HepG2 (cell line): ENCODE measurements around the gene CHMP6. TPM values are rescaled to one million over a fixed set of nuclear protein-coding genes. Genes with fewer than 3 reads are reported as not detected.

Source experiments
- ETS1 ChIP-seq: sonication (generic); formaldehyde crosslinking; IDR thresholded peaks from 2 replicates; pipeline ENCODE4 v1.4.0; 2020; ENCODE audit warnings: missing genetic modification reagents
- ETV6 ChIP-seq: sonication (generic); formaldehyde crosslinking; conservative IDR thresholded peaks from 2 replicates; pipeline ENCODE4 v1.4.0; 2020; ENCODE audit warnings: missing genetic modification reagents
- GZF1 ChIP-seq: sonication (generic); formaldehyde crosslinking; IDR thresholded peaks from 2 replicates; pipeline ENCODE4 v1.5.1; 2020; ENCODE audit warnings: mild to moderate bottlenecking, missing genetic modification reagents
- HNF4A ChIP-seq: sonication (generic); formaldehyde crosslinking; IDR thresholded peaks from 2 replicates; pipeline ENCODE4 v1.4.0; 2020; ENCODE audit warnings: missing genetic modification reagents
- HNRNPL ChIP-seq: fragments of 200-400 bp; formaldehyde crosslinking; IDR thresholded peaks from 2 replicates; pipeline ENCODE4 v1.6.1; 2017; ENCODE audit warnings: mild to moderate bottlenecking, low read depth, low read length
- HOXA9 ChIP-seq: sonication (generic); formaldehyde crosslinking; IDR thresholded peaks from 2 replicates; pipeline ENCODE4 v1.8.1; 2022; ENCODE audit warnings: missing genetic modification reagents, mild to moderate bottlenecking, moderate library complexity, borderline replicate concordance
- IRF2 ChIP-seq: IDR thresholded peaks from 2 replicates; pipeline ENCODE4 v1.6.1; 2018; ENCODE audit warnings: missing genetic modification reagents, missing compliant biosample characterization
- KLF12 ChIP-seq: sonication (generic); formaldehyde crosslinking; IDR thresholded peaks from 2 replicates; pipeline ENCODE4 v1.4.0; 2020; ENCODE audit warnings: missing genetic modification reagents, borderline replicate concordance
- KLF16 ChIP-seq, 2 experiments: sonication (generic) in 1 of 2; formaldehyde crosslinking in 1 of 2; IDR thresholded peaks; 2 replicates each; pipeline versions ENCODE4 v1.6.1 to v1.8.0; 2016 to 2023; ENCODE audit warnings: missing genetic modification reagents in 2 of 2, missing compliant biosample characterization in 1 of 2
- KMT2A ChIP-seq: sonication (generic); formaldehyde crosslinking; IDR thresholded peaks from 2 replicates; pipeline ENCODE4 v1.4.0; 2020; ENCODE audit warnings: missing genetic modification reagents
- SNAI1 ChIP-seq: sonication (generic); formaldehyde crosslinking; IDR thresholded peaks from 2 replicates; pipeline ENCODE4 v1.5.0; 2020; ENCODE audit warnings: mild to moderate bottlenecking, missing genetic modification reagents, borderline replicate concordance
- TBX2 ChIP-seq: sonication (generic); formaldehyde crosslinking; IDR thresholded peaks from 2 replicates; pipeline ENCODE4 v1.5.0; 2020; ENCODE audit warnings: missing genetic modification reagents, mild to moderate bottlenecking, borderline replicate concordance
- THAP7 ChIP-seq: sonication (generic); formaldehyde crosslinking; IDR thresholded peaks from 2 replicates; pipeline ENCODE4 v1.8.1; 2023; ENCODE audit warnings: mild to moderate bottlenecking, missing genetic modification reagents
- TIGD3 ChIP-seq: sonication (generic); formaldehyde crosslinking; IDR thresholded peaks from 2 replicates; pipeline ENCODE4 v1.5.1; 2020; ENCODE audit warnings: mild to moderate bottlenecking, missing genetic modification reagents, borderline replicate concordance
- ZBTB37 ChIP-seq: sonication (generic); formaldehyde crosslinking; IDR thresholded peaks from 2 replicates; pipeline ENCODE4 v1.4.0; 2020; ENCODE audit warnings: mild to moderate bottlenecking, missing genetic modification reagents
- ZNF326 ChIP-seq: sonication (generic); formaldehyde crosslinking; IDR thresholded peaks from 2 replicates; pipeline ENCODE4 v1.4.0; 2020; ENCODE audit warnings: missing genetic modification reagents, borderline replicate concordance
- ZNF337 ChIP-seq: sonication (generic); formaldehyde crosslinking; IDR thresholded peaks from 2 replicates; pipeline ENCODE4 v1.5.1; 2020; ENCODE audit warnings: missing genetic modification reagents, low read depth, mild to moderate bottlenecking, borderline replicate concordance
- ZNF354B ChIP-seq: sonication (generic); formaldehyde crosslinking; IDR thresholded peaks from 2 replicates; pipeline ENCODE4 v1.8.0; 2022; ENCODE audit warnings: mild to moderate bottlenecking, missing genetic modification reagents
- ZNF451 ChIP-seq: sonication (generic); formaldehyde crosslinking; IDR thresholded peaks from 2 replicates; pipeline ENCODE4 v1.5.0; 2020; ENCODE audit warnings: mild to moderate bottlenecking, missing genetic modification reagents
- ZNF547 ChIP-seq: sonication (generic); formaldehyde crosslinking; IDR thresholded peaks from 2 replicates; pipeline ENCODE4 v1.5.1; 2020; ENCODE audit warnings: mild to moderate bottlenecking, missing genetic modification reagents
- ZNF678 ChIP-seq: sonication (generic); formaldehyde crosslinking; IDR thresholded peaks from 2 replicates; pipeline ENCODE4 v1.4.0; 2020; ENCODE audit warnings: mild to moderate bottlenecking, missing genetic modification reagents
- ZNF7 ChIP-seq: IDR thresholded peaks from 2 replicates; pipeline ENCODE4 v1.6.1; 2016; ENCODE audit warnings: missing biosample characterization, missing genetic modification reagents
- ZNF710 ChIP-seq: sonication (generic); formaldehyde crosslinking; IDR thresholded peaks from 2 replicates; pipeline ENCODE4 v1.5.0; 2020; ENCODE audit warnings: mild to moderate bottlenecking, missing genetic modification reagents, borderline replicate concordance
- polyA plus RNA-seq, 8 experiments: library from polyadenylated mRNA; depleted of rRNA in 3 of 8; stranded (reverse) in 7 of 8; unstranded in 1 of 8; fragments of >200 nt; fragmentation: Illumina TruSeq in 4 of 8; extraction: Trizol in 4 of 8; gene quantifications; 2 replicates each; pipeline versions ENCODE4 v1.2.1 to v1.2.3, GENCODE V29; 2011 to 2016; ENCODE audit warnings: low read depth in 4 of 8, missing spikeins in 1 of 8, mixed read lengths in 1 of 8; ENCODE audit not compliant: insufficient read depth in 1 of 8
- total RNA-seq, 5 experiments: library from RNA; depleted of rRNA; stranded (reverse); fragments of >200 nt; fragmentation: Illumina TruSeq; extraction: Trizol; gene quantifications; 2 replicates each; pipeline ENCODE4 v1.2.3, GENCODE V29; 2016; ENCODE audit warnings: low read depth in 1 of 5

The CHMP6 gene
- total and polyA plus RNA-seq, 2 of the 13 experiments (the other 11 are each of a cell fraction or from before 2014, with no cell fraction given) = 11.1 to 24.2 TPM

- 0 out of 2 replicates have a peak, but pooled peaks have one; percentile 9 for TF ChIP-seq ZBTB37
- TF ChIP-seq ETS1 = no peak
- no peak for TF ChIP-seq ZNF326 (CRISPR knock-in tag)
- TF ChIP-seq TIGD3 = peak; percentile 72
- peak; percentile 63; the same call in 1 of the 2 replicates for TF ChIP-seq KMT2A (CRISPR knock-in tag)
- no peak; the same call in 1 of the 2 replicates for TF ChIP-seq ZNF547
- TF ChIP-seq ZNF337 (CRISPR knock-in tag) = no peak
- no peak for TF ChIP-seq ZNF7 (CRISPR knock-in tag)
- peak; percentile 67; the same call in 1 of the 2 replicates for TF ChIP-seq ZNF678
- peak; percentile 76; the same call in 1 of the 2 replicates for TF ChIP-seq HNRNPL
- no peak for TF ChIP-seq HOXA9 (CRISPR knock-in tag)
- TF ChIP-seq ZNF710 = peak; percentile 9; the same call in 1 of the 2 replicates
- no peak for TF ChIP-seq THAP7 (CRISPR knock-in tag)
- 0 out of 2 replicates have a peak, but pooled peaks have one; percentile 73 for TF ChIP-seq SNAI1 (CRISPR knock-in tag)
- TF ChIP-seq ETV6 = peak; percentile 63; the same call in 1 of the 2 replicates
- peak in 1 of 2 experiments; percentile 81; a peak in 1 of 4 replicates for TF ChIP-seq KLF16 (CRISPR knock-in tag; IDR thresholded peaks at IDR 0.05)
- no peak for TF ChIP-seq ZNF354B
- TF ChIP-seq KLF12 (CRISPR knock-in tag) = no peak; the same call in 1 of the 2 replicates
- no peak; the same call in 1 of the 2 replicates for TF ChIP-seq GZF1 (CRISPR knock-in tag)
- peak; percentile 76 for TF ChIP-seq HNF4A (CRISPR knock-in tag)
- 0 out of 2 replicates have a peak, but pooled peaks have one; percentile 22 for TF ChIP-seq IRF2 (CRISPR knock-in tag)
- no peak; the same call in 1 of the 2 replicates for TF ChIP-seq ZNF451
- TF ChIP-seq TBX2 (CRISPR knock-in tag) = peak; percentile 75
Observed at GRCh38 chr17:81043725-81044427, 52.2 kb downstream of the CHMP6 start (continued).
